HG02870 (cell line): ENCODE results near the gene R3HDM2.

Experiments used
- ATAC-seq: cut with Tn5 transposase; IDR thresholded peaks from one replicate; pipeline ENCODE4 v1.9.1; 2021; ENCODE audit warnings: mild to moderate bottlenecking, moderate library complexity; ENCODE audit not compliant: unreplicated experiment

The R3HDM2 gene

GRCh38 chr12:57233357-57234232 is 197.2 kb downstream of the R3HDM2 start:
- ATAC-seq = no peak

DNA sequence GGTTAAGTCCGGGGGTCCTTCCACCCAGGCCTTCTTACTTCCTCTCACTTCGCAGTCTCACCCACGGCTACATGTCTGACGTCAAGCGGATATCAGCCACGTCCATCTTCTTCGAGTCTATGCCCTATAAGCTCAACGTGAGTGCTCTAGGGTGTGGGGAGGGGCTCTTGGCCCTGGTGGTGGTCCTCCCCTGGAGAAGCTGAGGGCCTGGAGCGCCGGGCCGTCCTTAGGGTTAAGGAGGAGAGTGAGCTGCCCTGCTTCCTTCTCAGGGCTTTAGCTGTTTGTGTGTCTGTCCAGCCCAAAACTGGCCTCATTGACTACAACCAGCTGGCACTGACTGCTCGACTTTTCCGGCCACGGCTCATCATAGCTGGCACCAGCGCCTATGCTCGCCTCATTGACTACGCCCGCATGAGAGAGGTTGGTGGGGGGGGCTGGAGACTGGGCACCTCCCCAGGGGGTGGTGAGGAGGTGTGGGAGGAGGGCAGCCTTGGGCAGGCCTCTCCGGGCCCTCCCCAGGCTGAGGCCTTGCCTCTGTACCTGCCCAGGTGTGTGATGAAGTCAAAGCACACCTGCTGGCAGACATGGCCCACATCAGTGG is 198.6 kb downstream of the R3HDM2 start:
- ATAC-seq = no peak

DNA sequence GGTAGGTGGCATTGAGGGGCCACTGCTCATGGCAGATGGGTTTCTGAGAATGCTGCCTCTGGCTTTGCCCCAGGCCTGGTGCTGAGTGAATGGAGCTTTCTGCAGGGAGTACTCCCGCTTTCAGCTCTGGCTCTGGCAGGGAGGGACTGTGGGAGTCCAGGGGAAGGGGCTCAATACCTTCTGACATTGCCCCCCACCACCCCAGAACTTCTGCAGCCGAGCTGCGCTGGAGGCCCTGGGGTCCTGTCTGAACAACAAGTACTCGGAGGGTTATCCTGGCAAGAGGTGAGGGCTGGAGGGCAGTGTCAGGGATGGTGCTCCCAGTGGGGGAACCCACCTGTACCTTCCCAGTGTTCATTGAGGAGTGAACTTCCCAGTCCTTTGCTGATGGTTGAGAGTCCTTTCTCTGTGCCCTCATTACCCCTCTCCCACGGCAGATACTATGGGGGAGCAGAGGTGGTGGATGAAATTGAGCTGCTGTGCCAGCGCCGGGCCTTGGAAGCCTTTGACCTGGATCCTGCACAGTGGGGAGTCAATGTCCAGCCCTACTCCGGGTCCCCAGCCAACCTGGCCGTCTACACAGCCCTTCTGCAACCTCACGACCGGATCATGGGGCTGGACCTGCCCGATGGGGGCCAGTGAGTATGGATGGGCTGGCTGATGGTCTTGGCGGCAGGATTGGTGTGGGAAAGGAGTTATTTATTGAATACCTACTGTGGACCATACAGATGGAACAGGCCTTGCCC is 199.4 kb downstream of the R3HDM2 start:
- ATAC-seq = no peak

DNA sequence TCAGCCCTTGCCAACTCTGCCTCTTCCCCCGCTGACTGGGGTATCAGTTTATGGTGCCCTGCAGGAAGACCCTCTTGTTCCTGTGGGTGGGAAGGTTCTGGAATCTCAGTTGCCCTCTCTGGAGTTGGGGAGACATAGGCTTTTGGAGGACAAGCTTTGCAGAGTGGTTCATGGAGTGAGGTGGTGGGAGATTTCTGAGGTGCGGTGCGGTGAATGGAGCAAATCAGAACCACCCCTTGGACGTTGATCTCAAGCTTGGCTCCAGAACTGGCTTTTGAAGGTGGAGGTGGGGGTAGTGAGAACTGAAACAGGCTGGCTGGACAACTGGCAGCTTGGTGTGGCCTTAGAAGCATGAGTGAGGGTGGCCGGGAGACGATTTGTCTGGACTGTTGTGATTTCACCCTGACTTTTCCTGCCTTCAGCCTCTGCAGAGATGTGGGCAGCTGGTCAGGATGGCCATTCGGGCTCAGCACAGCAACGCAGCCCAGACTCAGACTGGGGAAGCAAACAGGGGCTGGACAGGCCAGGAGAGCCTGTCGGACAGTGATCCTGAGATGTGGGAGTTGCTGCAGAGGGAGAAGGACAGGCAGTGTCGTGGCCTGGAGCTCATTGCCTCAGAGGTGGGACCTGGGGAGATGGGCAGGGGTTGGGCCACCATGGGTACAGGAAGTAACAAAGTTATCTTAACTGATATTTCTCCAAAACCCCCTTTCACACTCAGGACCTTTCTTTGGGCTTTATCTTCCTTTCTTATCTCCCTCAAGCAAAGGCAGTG is 200.3 kb downstream of the R3HDM2 start:
- ATAC-seq = no peak

GRCh38 chr12:57229634-57230380 is 201.0 kb downstream of the R3HDM2 start, which contains the start of gene SHMT2:
SHMT2 (plus strand) TSS chr12:57229711; CDS start chr12:57229779, 68 bp downstream.
- ATAC-seq = peak; percentile 56

DNA sequence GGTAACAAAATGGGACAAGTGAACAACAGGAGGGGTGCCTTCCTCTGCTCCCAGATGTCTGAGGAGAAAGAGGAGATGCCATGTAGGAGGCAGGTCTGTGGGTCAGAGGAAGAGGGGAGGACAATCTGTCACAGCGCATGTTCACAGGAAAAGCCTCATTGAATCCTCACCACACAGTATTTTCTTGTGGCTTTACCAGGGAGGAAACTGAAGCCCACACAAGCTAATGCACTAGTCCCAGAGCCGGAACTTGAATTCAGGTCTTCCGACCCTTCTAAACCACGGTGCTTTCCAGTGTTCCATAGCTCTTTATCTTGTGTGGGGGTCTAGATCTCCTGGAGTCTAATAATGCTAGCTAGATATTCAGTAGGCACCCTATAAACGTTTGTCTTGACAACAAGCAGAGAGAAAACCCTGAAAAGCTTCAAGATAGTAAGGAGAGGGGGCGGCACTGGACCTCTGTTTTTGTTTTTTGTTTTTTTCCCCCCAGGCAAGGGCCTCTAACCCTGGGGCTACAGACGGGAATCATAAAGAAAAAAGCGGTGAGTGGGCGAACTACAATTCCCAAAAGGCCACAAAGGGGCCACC is 201.7 kb downstream of the R3HDM2 start:
- ATAC-seq = peak; percentile 13

DNA sequence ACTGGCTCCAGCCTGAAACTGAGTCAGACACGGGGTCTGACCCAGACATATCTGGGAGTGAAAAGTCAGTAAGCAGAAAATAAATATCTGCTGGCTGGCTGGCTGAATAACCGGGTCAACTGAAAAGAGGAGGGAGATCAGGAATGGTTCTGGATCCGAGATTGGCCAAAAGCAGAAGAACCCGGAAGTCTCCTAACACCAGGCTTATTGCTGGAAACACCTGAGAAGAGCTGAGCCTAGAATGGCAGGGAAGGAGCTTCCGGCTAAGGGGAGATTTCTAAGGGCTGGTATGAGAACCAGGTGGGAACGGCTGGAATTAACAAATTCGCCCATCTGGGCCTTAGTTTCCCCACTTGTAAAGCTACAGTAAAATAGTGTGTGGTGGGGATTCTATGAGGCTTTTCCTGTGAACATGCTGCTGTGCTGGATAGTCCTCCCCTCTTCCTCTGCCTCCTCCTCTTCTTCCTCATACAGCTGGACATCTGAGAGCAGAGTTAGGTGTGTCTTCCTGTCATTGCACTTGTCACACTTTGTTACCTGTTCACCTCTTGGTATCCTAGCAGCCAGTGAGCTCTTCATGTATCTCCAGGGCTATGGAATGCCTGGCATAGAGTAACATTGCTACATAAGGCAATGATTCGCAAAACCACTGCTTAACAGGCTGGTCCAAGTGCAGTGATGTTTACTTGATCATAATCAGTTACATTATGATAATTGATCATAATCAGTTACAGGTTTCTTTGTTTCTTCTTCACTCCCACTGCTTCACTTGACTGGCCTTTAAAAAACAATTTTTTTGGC is 203.3 kb downstream of the R3HDM2 start:
- no peak for ATAC-seq

DNA sequence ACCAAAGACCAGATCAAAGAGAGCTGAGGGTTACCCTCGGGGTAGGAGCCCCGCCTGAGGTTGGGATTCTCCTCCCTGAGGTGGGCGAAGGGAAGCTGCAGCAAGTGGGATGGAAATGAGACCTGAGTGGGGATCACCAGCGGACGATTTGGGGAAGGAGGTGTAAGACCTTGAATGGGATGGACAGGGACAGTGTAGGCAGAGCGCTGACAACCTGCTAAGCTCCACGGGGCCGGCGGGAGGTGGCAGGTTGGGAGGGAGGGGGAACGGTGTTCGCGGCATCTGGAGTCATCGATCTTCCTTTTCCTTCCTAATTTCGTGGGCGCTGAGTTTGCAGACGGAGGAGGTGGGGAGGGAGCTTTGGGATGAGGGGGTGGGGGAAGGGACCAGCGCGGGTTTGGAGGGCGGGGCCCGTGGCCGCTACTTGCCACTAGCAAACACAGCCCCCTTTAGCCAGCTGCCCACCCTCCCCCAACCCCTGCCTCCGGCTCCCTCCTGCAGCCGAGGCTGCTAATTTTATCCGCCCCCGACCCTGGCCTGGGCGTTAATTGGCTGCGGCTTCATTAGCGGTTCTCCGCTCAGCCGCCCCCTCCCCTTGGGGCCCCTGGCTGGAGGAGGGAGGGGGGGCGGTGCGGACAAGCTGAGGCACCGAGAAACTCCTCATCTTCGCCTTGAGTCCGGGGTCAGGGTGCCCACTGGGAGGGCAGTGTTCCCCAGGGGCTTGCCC is 204.1 kb downstream of the R3HDM2 start:
- no peak for ATAC-seq

GRCh38 chr12:57225680-57226210 is 205.1 kb downstream of the R3HDM2 start:
- ATAC-seq = no peak

- no peak for ATAC-seq
Observed at GRCh38 chr12:57224973-57225679, 205.7 kb downstream of the R3HDM2 start.

DNA sequence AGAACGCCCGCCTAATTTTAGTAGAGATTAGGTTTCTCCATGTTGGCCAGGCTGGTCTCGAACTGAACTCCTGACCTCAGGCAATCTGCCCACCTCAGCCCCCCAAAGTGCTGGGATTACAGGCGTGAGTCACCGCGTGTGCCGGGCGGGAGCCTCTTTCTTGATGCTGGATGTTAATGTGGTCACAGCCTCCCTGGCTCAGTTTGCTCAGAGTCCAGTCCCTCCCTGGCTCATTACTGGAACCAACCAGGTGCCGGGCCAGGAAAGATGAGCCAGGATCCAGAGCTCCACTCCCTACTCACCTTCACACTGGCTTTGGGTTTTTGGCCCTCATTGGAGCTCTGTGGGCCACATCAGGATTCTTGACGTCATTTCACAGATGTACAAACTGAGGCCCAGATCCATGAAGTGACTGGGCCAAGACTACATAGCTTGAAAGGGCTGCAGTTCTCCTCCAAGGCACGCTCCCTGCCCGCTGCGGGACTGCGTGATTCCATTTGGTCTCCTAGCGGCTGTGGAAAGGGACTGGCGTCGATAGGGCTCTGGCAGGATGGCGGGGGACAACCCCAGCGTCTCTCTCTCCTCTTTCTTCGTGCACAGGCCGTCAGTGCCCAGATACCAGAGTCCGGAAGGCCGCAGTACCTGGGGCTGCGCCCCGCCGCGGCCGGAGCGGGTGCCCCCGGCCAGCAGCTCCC is 206.4 kb downstream of the R3HDM2 start:
- ATAC-seq = no peak

GRCh38 chr12:57223191-57224165 is 207.4 kb downstream of the R3HDM2 start:
- no peak for ATAC-seq

- no peak for ATAC-seq
Observed at GRCh38 chr12:57222286-57223190, 208.3 kb downstream of the R3HDM2 start.

DNA sequence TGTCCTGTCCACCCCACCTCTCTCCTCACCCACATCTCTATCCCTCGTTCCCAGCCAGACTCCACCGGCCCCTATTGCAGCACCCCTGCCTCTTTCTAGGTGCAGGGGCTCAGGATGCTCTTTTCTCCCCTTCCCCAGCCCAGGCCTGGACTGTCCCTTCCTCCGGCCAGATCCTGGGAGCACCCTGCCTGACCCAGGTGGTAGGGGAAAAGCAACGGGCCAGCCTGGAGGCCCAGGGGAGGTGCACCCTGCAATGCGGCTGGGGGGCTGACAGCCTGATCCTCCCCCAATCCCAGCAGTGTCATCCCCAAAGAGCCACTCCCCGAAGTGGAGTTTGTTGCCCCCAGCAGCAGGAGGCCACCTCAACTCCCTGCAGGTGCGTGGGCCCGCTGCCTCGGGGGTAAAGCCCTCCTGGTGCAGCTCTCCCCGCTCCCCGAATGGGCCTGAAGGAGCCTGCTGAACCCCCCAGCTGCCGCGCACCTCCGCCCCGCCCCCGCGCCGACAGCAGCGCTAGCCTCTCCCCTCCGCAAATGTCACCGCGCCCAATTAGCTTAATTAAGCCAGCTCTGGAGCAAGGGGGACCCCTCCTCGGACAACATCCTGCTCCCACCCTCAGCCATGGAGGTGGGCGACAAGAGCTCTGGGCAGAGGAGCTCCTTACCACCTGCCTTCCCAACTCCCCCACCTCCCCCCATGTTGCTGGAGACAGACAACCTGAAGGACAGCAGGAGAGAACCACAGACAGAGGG is 209.5 kb downstream of the R3HDM2 start:
- no peak for ATAC-seq
